H1 (cell line): ENCODE results near the gene PLSCR1. TPM values are rescaled to one million over a fixed set of nuclear protein-coding genes. Genes with fewer than 3 reads are reported as not detected.

Experiments used
- CTCF ChIA-PET: fragments of 300-600 bp; sonication (Branson Sonifier 250); formaldehyde crosslinking; loops from one replicate; lab custom pipeline; 2021; ENCODE audit not compliant: partially characterized antibody; lab: Charles Lee
- POLR2A ChIA-PET: fragments of 300-600 bp; sonication (Branson Sonifier 250); formaldehyde crosslinking; loops from one replicate; lab custom pipeline; 2021; ENCODE audit warnings: inconsistent platforms; ENCODE audit not compliant: partially characterized antibody; lab: Charles Lee
- DNase-seq, 2 experiments: peaks; one replicate each; pipeline versions ENCODE4 v3.0.0 to v3.0.0-alpha.2; 2010 to 2022; ENCODE audit warnings: low spot score in 2 of 2, low read depth in 1 of 2, mixed read lengths in 1 of 2
- FAIRE-seq: peaks from 2 replicates; lab custom pipeline; 2011; peaks lifted over from hg19 to GRCh38; lab: Jason Lieb, UNC
- H2AFZ ChIP-seq: 2 replicates; pipeline ENCODE4 v1.8.1; 2012; ENCODE audit warnings: low read length, inconsistent platforms
- H2AK5ac ChIP-seq: 2 replicates; pipeline ENCODE4 v1.6.1; 2013; ENCODE audit warnings: low read depth, low read length
- H2BK120ac ChIP-seq: replicated peaks from 2 replicates; pipeline ENCODE3; 2013; ENCODE audit warnings: low read depth, low read length, inconsistent platforms
- H2BK12ac ChIP-seq: 2 replicates; pipeline ENCODE4 v1.6.1; 2013; ENCODE audit warnings: low read depth, low read length
- H2BK15ac ChIP-seq: 2 replicates; pipeline ENCODE4 v1.6.1; 2013; ENCODE audit warnings: low read length
- H2BK20ac ChIP-seq: 2 replicates; pipeline ENCODE4 v1.6.1; 2013; ENCODE audit warnings: low read length
- H2BK5ac ChIP-seq: 2 replicates; pipeline ENCODE4 v1.6.1; 2013; ENCODE audit warnings: low read depth, low read length
- H3K14ac ChIP-seq: 2 replicates; pipeline ENCODE4 v1.6.1; 2013; ENCODE audit warnings: inconsistent platforms; ENCODE audit not compliant: insufficient read length
- H3K18ac ChIP-seq: 2 replicates; pipeline ENCODE4 v1.6.1; 2013; ENCODE audit warnings: low read length; ENCODE audit errors: extremely low read depth
- H3K23ac ChIP-seq: 2 replicates; pipeline ENCODE4 v1.6.1; 2013; ENCODE audit warnings: inconsistent platforms; ENCODE audit not compliant: insufficient read length
- H3K23me2 ChIP-seq: 2 replicates; pipeline ENCODE4 v1.6.1; 2013; ENCODE audit warnings: low read depth, low read length
- H3K27ac ChIP-seq: 2 replicates; pipeline ENCODE4 v1.6.1; 2011; ENCODE audit warnings: low read depth, low read length, inconsistent platforms
- H3K27me3 ChIP-seq, 4 experiments: replicated peaks in 1 of 4; 1 replicate in 1 of 4; 2 replicates in 3 of 4; pipeline versions ENCODE4 v1.6.1 to v1.8.1; 2011 to 2013; ENCODE audit warnings: low read length in 3 of 4, mild to moderate bottlenecking in 3 of 4, inconsistent platforms in 2 of 4, mixed read lengths in 2 of 4, moderate library complexity in 1 of 4; ENCODE audit not compliant: control insufficient read depth in 3 of 4, insufficient read depth in 3 of 4; ENCODE audit errors: extremely low read depth in 1 of 4
- H3K36me3 ChIP-seq, 4 experiments: 2 replicates each; pipeline versions ENCODE4 v1.6.1 to v1.8.1; 2011 to 2013; ENCODE audit warnings: mild to moderate bottlenecking in 4 of 4, low read length in 3 of 4, moderate library complexity in 2 of 4, control low read depth in 1 of 4, inconsistent platforms in 1 of 4; ENCODE audit not compliant: insufficient read depth in 4 of 4, control insufficient read depth in 2 of 4
- H3K4ac ChIP-seq: replicated peaks from 2 replicates; pipeline ENCODE3; 2013; ENCODE audit warnings: low read length, low read depth, mixed read lengths, inconsistent platforms; ENCODE audit not compliant: insufficient read length
- H3K4me1 ChIP-seq, 4 experiments: replicated peaks in 1 of 4; 1 replicate in 1 of 4; 2 replicates in 3 of 4; pipeline versions ENCODE4 v1.6.1 to v1.8.1; 2011 to 2013; ENCODE audit warnings: low read length in 3 of 4, inconsistent platforms in 2 of 4, mixed read lengths in 1 of 4; ENCODE audit not compliant: insufficient read depth in 4 of 4, control insufficient read depth in 3 of 4
- H3K4me2 ChIP-seq, 2 experiments: 2 replicates each; pipeline versions ENCODE4 v1.6.1 to v1.8.1; 2011 to 2013; ENCODE audit warnings: low read depth in 2 of 2, low read length in 2 of 2, control low read depth in 1 of 2, inconsistent platforms in 1 of 2, mild to moderate bottlenecking in 1 of 2; ENCODE audit not compliant: insufficient read depth in 1 of 2
- H3K4me3 ChIP-seq, 4 experiments: fragments of 200-600, 300-600 bp in 1 of 4; sonication (generic), shearing (Covaris generic), sonication (Bioruptor Twin) in 1 of 4; 2 replicates each; pipeline versions ENCODE4 v1.5.1 to v1.8.1; 2011 to 2016; ENCODE audit warnings: low read length in 4 of 4, low read depth in 3 of 4, control low read depth in 2 of 4, inconsistent platforms in 2 of 4, mild to moderate bottlenecking in 2 of 4, mixed read lengths in 1 of 4, moderate library complexity in 1 of 4; ENCODE audit not compliant: insufficient read depth in 2 of 4; ENCODE audit errors: extremely low read depth in 1 of 4
- H3K56ac ChIP-seq: replicated peaks from 2 replicates; pipeline ENCODE3; 2013; ENCODE audit warnings: low read depth, mild to moderate bottlenecking, mixed read lengths, low read length, inconsistent platforms; ENCODE audit not compliant: insufficient read length
- H3K79me1 ChIP-seq: 2 replicates; pipeline ENCODE4 v1.6.1; 2013; ENCODE audit warnings: low read depth, low read length, control low read depth
- H3K79me2 ChIP-seq, 2 experiments: 2 replicates each; pipeline versions ENCODE4 v1.6.1 to v1.8.1; 2012 to 2013; ENCODE audit warnings: low read length in 2 of 2, mild to moderate bottlenecking in 2 of 2, inconsistent platforms in 1 of 2; ENCODE audit not compliant: insufficient read depth in 2 of 2, control insufficient read depth in 1 of 2
- H3K9ac ChIP-seq, 4 experiments: replicated peaks in 1 of 4; 1 replicate in 1 of 4; 2 replicates in 3 of 4; pipeline versions ENCODE4 v1.6.1 to v1.8.1; 2011 to 2013; ENCODE audit warnings: low read depth in 3 of 4, low read length in 3 of 4, control low read depth in 2 of 4, mild to moderate bottlenecking in 2 of 4, moderate library complexity in 2 of 4, inconsistent platforms in 1 of 4; ENCODE audit errors: extremely low read depth in 1 of 4
- H3K9me3 ChIP-seq, 2 experiments: 2 replicates each; pipeline versions ENCODE4 v1.6.1 to v1.8.1; 2012 to 2013; ENCODE audit warnings: mild to moderate bottlenecking in 2 of 2, moderate library complexity in 2 of 2, control low read depth in 1 of 2, inconsistent platforms in 1 of 2, low read depth in 1 of 2, low read length in 1 of 2, mixed read lengths in 1 of 2; ENCODE audit not compliant: insufficient read depth in 2 of 2
- H4K20me1 ChIP-seq, 2 experiments: replicated peaks in 1 of 2; 2 replicates each; pipeline versions ENCODE3 to v1.8.1; 2011 to 2013; ENCODE audit warnings: inconsistent platforms in 2 of 2, low read length in 2 of 2, mild to moderate bottlenecking in 1 of 2; ENCODE audit not compliant: insufficient read depth in 2 of 2, control insufficient read depth in 1 of 2
- H4K5ac ChIP-seq: 2 replicates; pipeline ENCODE4 v1.6.1; 2013; ENCODE audit warnings: low read length, low read depth, mixed read lengths, inconsistent platforms; ENCODE audit not compliant: insufficient read length
- H4K8ac ChIP-seq: 2 replicates; pipeline ENCODE4 v1.8.0; 2013; ENCODE audit warnings: mild to moderate bottlenecking, moderate library complexity, low read length, inconsistent platforms; ENCODE audit not compliant: insufficient read depth; ENCODE audit errors: extremely low read depth
- H4K91ac ChIP-seq: replicated peaks from 2 replicates; pipeline ENCODE3; 2013; ENCODE audit warnings: low read length, mixed read lengths, inconsistent platforms; ENCODE audit not compliant: insufficient read length
- BRCA1 ChIP-seq: IDR thresholded peaks from 2 replicates; pipeline ENCODE4 v1.6.1; 2012; ENCODE audit warnings: low read depth, low read length, improper control_type of control experiment
- TCF12 ChIP-seq: IDR thresholded peaks from 2 replicates; pipeline ENCODE4 v1.6.1; 2011; ENCODE audit warnings: low read depth, mild to moderate bottlenecking, low read length
- WGBS, 2 experiments: shearing (Covaris generic) in 1 of 2; methylation state at CpG; one replicate each; pipeline versions ENCODE4 v1.1.6 to v1.1.7; 2013 to 2015; ENCODE audit warnings: low lambda C conversion rate in 2 of 2, mixed read lengths in 2 of 2, inconsistent platforms in 1 of 2, low coverage in 1 of 2, missing lambda C conversion rate in 1 of 2; ENCODE audit not compliant: insufficient replicate concordance in 2 of 2, insufficient coverage in 1 of 2, insufficient read length in 1 of 2; ENCODE audit errors: extremely low coverage in 1 of 2, missing lambda C conversion rate in 1 of 2; 5-methylcytosine and 5-hydroxymethylcytosine counted together
- polyA plus RNA-seq, 7 experiments: library from polyadenylated mRNA; depleted of rRNA in 3 of 7; stranded (reverse) in 5 of 7; unstranded in 2 of 7; fragments of >200 nt in 5 of 7; fragments of 200-250 nt in 2 of 7; gene quantifications; 1 replicate in 5 of 7; 2 replicates in 1 of 7; 4 replicates in 1 of 7; pipeline versions ENCODE4 v1.2.1 to v1.2.3, GENCODE V29; 2011 to 2013; ENCODE audit warnings: missing spikeins in 2 of 7, mixed read lengths in 2 of 7
- total RNA-seq: library from RNA; stranded (reverse); fragmentation: NEBNext Ultra II Directional; extraction: Animal tissue kit (Norgen Biotek cat#: 25700); gene quantifications from 2 replicates; pipeline ENCODE4 v1.2.1, GENCODE V29; 2021

Gene PLSCR1
- total and polyA plus RNA-seq, 2 of the 8 experiments (the other 6 are each of a cell fraction or from before 2014, with no cell fraction given) = 32.2 to 48.5 TPM

DNA sequence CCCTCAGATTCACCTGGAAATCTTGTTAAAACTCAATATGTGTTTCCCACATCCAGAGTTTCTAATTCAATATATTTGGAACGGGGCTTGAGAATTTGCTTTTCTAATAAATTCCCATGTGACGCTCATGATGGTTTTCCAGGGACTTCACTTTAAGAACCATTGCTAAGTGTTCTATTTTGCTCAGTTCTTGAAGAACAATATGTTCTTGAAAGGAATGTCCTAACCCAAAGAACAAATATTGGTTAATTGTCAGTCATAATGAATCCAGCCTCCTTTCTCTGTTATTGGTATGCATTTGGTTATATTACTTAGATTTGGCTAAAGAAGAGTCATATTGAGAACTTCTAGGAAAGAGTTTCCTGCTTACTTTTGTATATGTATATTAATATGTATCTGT lies 70.7 kb downstream of the PLSCR1 start:
- H3K27ac ChIP-seq = no peak overlapping the region
- no peak overlapping the region for H3K4me2 ChIP-seq
- no peak overlapping the region for H2BK120ac ChIP-seq
- no peak overlapping the region for H2BK12ac ChIP-seq
- H4K5ac ChIP-seq = no peak overlapping the region
- H2AFZ ChIP-seq = no peak overlapping the region
- TF ChIP-seq BRCA1 (no peak), TCF12 (no peak)
- no peak overlapping the region for H3K23ac ChIP-seq
- H2AK5ac ChIP-seq = no peak overlapping the region
- no peaks in the 10 kb centered on the region for H3K79me1 ChIP-seq
- DNase-seq (no peak), FAIRE-seq (no peak)
- no peak overlapping the region for H3K56ac ChIP-seq
- no peaks in the 10 kb centered on the region for H3K27me3 ChIP-seq
- 93% methylated on average over 2 of the region's 2 CpGs; no CpG with 5 or more reads in 1 of the 2 experiments for WGBS, 2 experiments
- H3K79me2 ChIP-seq = no peaks in the 10 kb centered on the region
- CTCF ChIA-PET = no interaction called here
- H2BK20ac ChIP-seq = no peak overlapping the region
- no peaks in the 10 kb centered on the region for H3K36me3 ChIP-seq
- peaks cover 0 to 6% (median 0%) of the 10 kb centered on the region in 4 experiments; a peak in 1 of 7 replicates for H3K4me1 ChIP-seq
- H3K14ac ChIP-seq = no peak overlapping the region
- H3K4ac ChIP-seq = no peak overlapping the region
- H3K18ac ChIP-seq = no peak overlapping the region
- POLR2A ChIA-PET = no interaction called here
- H4K8ac ChIP-seq = no peak overlapping the region
- no peak overlapping the region for H4K91ac ChIP-seq
- H3K23me2 ChIP-seq = no peaks in the 10 kb centered on the region
- H2BK15ac ChIP-seq = no peak overlapping the region
- no peaks in the 10 kb centered on the region for H4K20me1 ChIP-seq
- no peaks in the 10 kb centered on the region for H3K9me3 ChIP-seq
- H3K9ac ChIP-seq = no peak overlapping the region
- no peak overlapping the region for H2BK5ac ChIP-seq
- H3K4me3 ChIP-seq = no peak overlapping the region
